ENCODE measurements around the gene YY1AP1. TPM values are rescaled to one million over a fixed set of nuclear protein-coding genes. Genes with fewer than 3 reads are reported as not detected.
"Not testable (repeated sequence)": the region's sequence is repeated elsewhere in the genome, so short reads cannot be mapped to it uniquely, and the experiment has no call there.

The YY1AP1 gene
- total and polyA plus RNA-seq, 4 donors: 79.6 to 267 (median 97.2) TPM

GRCh38 chr1:155680531-155680930 lies 8.0 kb downstream of the YY1AP1 start:
- Histone ChIP-seq H3K4me3 (ENCODE audit: low read depth, low read length) (no peak overlapping the region), H3K9me3 (ENCODE audit: control insufficient read depth, insufficient read depth, low read length) (no peaks in the 10 kb centered on the region), H3K27me3 (ENCODE audit: control insufficient read depth, insufficient read depth, low read length) (no peaks in the 10 kb centered on the region), H3K36me3 (ENCODE audit: control insufficient read depth, insufficient read depth, low read length) (peaks cover 18% of the 10 kb centered on the region), H3K4me1 (ENCODE audit: control insufficient read depth, insufficient read depth, low read length) (no peaks in the 10 kb centered on the region), H3K27ac (ENCODE audit: low read depth, low read length) (no peak overlapping the region)
- 100% methylated on average over 2 of the region's 6 CpGs for WGBS (ENCODE audit: insufficient coverage)
- DNase-seq (ENCODE audit: low read depth in 4 of 6, low spot score in 6 of 6): no peak

DNA sequence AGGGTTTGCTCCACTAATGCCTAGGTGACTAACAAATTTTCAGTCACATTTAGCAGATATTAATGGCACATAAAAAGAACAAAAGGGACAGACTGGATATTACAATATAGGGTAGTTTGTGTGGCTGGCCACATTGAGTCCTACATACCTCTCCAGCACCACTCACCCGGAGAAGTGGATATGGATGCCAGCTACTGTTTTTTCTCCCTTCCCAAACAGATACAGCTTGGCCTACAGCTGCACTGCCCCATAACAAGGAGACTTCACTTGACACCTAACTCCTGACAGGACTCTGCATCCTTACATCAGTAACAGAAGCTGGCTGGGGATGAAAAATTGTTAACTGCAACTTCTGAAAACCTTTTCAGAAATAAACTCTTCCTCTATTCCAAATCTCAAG lies 9.6 kb downstream of the YY1AP1 start:
- H3K27ac ChIP-seq (ENCODE audit: low read depth, low read length); H3K27me3 ChIP-seq (ENCODE audit: control insufficient read depth, insufficient read depth, low read length); H3K9me3 ChIP-seq (ENCODE audit: control insufficient read depth, insufficient read depth, low read length); H3K4me3 ChIP-seq (ENCODE audit: low read depth, low read length); DNase-seq (ENCODE audit: low read depth in 4 of 6, low spot score in 6 of 6); H3K4me1 ChIP-seq (ENCODE audit: control insufficient read depth, insufficient read depth, low read length): not testable (repeated sequence)
- WGBS (ENCODE audit: insufficient coverage): no CpG with 5 or more reads among the region's 1 CpG
- peaks cover 31% of the 10 kb centered on the region for H3K36me3 ChIP-seq (ENCODE audit: control insufficient read depth, insufficient read depth, low read length)

DNA sequence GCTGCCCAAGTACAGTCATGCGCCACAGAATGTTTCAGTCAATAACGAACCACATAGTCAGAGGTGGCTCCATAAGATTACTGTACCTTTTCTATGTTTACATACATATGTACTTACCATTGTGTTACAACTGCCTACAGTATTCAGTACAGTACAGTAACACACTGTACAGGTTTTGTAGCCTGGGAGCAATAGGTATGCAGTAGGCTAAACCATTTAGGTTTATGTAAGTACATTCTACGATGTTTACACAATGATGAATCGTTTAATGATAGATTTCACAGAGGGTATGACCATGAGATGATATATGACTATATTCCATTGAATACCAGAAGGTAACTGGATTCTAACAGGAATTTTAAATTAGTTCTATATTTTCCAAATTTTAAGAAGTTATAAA lies 10.5 kb downstream of the YY1AP1 start:
- no peak overlapping the region for H3K4me3 ChIP-seq (ENCODE audit: low read depth, low read length)
- no peak overlapping the region for H3K27ac ChIP-seq (ENCODE audit: low read depth, low read length)
- WGBS (ENCODE audit: insufficient coverage): no CpG with 5 or more reads among the region's 4 CpGs
- H3K4me1 ChIP-seq (ENCODE audit: control insufficient read depth, insufficient read depth, low read length): no peaks in the 10 kb centered on the region
- DNase-seq (ENCODE audit: low read depth in 4 of 6, low spot score in 6 of 6): no peak
- H3K9me3 ChIP-seq (ENCODE audit: control insufficient read depth, insufficient read depth, low read length): no peaks in the 10 kb centered on the region
- H3K27me3 ChIP-seq (ENCODE audit: control insufficient read depth, insufficient read depth, low read length): no peaks in the 10 kb centered on the region
- peaks cover 36% of the 10 kb centered on the region for H3K36me3 ChIP-seq (ENCODE audit: control insufficient read depth, insufficient read depth, low read length)

DNA sequence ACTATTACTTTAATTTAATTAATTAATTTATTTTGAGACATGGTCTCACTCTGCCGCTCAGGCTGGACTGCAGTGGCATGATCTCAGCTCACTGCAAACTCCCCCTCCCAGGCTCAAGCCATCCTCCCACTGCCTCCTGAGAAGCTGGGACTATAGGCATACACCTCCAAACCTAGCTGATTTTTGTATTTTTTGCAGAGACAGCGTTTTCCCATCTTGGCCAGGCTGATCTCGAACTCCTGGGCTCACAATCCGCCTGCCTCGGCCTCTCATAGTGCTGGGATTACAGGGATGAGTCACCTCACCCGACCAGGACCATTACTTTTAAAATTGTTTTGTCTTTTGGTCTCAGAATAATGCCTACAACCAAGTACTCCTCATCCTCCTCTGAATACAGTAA lies 15.6 kb downstream of the YY1AP1 start:
- H3K4me1 ChIP-seq (ENCODE audit: control insufficient read depth, insufficient read depth, low read length): no peaks in the 10 kb centered on the region
- DNase-seq (ENCODE audit: low read depth in 4 of 6, low spot score in 6 of 6): no peak
- H3K4me3 ChIP-seq (ENCODE audit: low read depth, low read length): no peak overlapping the region
- H3K36me3 ChIP-seq (ENCODE audit: control insufficient read depth, insufficient read depth, low read length): peaks cover 65% of the 10 kb centered on the region
- no peaks in the 10 kb centered on the region for H3K27me3 ChIP-seq (ENCODE audit: control insufficient read depth, insufficient read depth, low read length)
- WGBS (ENCODE audit: insufficient coverage): 100% methylated on average over 1 of the region's 6 CpGs
- no peaks in the 10 kb centered on the region for H3K9me3 ChIP-seq (ENCODE audit: control insufficient read depth, insufficient read depth, low read length)
- H3K27ac ChIP-seq (ENCODE audit: low read depth, low read length): no peak overlapping the region

GRCh38 chr1:155671750-155672149 lies 16.8 kb downstream of the YY1AP1 start:
- peaks cover 76% of the 10 kb centered on the region for H3K36me3 ChIP-seq (ENCODE audit: control insufficient read depth, insufficient read depth, low read length)
- no peak for DNase-seq (ENCODE audit: low read depth in 4 of 6, low spot score in 6 of 6)
- no peak overlapping the region for H3K27ac ChIP-seq (ENCODE audit: low read depth, low read length)
- H3K9me3 ChIP-seq (ENCODE audit: control insufficient read depth, insufficient read depth, low read length): no peaks in the 10 kb centered on the region
- H3K27me3 ChIP-seq (ENCODE audit: control insufficient read depth, insufficient read depth, low read length): no peaks in the 10 kb centered on the region
- H3K4me1 ChIP-seq (ENCODE audit: control insufficient read depth, insufficient read depth, low read length): no peaks in the 10 kb centered on the region
- no peak overlapping the region for H3K4me3 ChIP-seq (ENCODE audit: low read depth, low read length)
- no CpG with 5 or more reads among the region's 4 CpGs for WGBS (ENCODE audit: insufficient coverage)

GRCh38 chr1:155669233-155670162 lies 19.1 kb downstream of the YY1AP1 start:
- Histone ChIP-seq H3K27me3 (ENCODE audit: control insufficient read depth, insufficient read depth, low read length) (no peaks in the 10 kb centered on the region), H3K9me3 (ENCODE audit: control insufficient read depth, insufficient read depth, low read length) (no peaks in the 10 kb centered on the region), H3K4me1 (ENCODE audit: control insufficient read depth, insufficient read depth, low read length) (no peaks in the 10 kb centered on the region), H3K27ac (ENCODE audit: low read depth, low read length) (no peak overlapping the region), H3K36me3 (ENCODE audit: control insufficient read depth, insufficient read depth, low read length) (peaks cover 79% of the 10 kb centered on the region), H3K4me3 (ENCODE audit: low read depth, low read length) (no peak overlapping the region)
- no CpG with 5 or more reads among the region's 5 CpGs for WGBS (ENCODE audit: insufficient coverage)
- DNase-seq (ENCODE audit: low read depth in 4 of 6, low spot score in 6 of 6): no peak

DNA sequence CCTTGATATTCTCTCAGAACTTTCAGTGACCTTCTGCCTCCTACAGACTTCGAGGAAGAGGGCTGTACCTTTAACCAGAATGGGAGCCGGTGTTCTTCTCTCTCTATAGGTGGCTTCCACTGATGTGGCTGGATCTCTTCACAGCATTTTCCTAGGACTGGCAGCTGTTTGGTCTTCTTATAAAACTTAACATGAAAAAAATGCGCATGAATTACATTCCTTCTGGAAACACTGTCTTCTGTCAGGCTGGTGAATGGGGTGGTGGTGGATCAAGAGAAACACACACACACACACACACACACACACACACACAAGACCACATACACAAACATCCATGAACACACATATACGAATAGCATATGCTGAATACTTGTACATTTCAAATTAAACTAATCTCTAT lies 27.3 kb downstream of the YY1AP1 start:
- H3K9me3 ChIP-seq (ENCODE audit: control insufficient read depth, insufficient read depth, low read length); H3K27ac ChIP-seq (ENCODE audit: low read depth, low read length); H3K27me3 ChIP-seq (ENCODE audit: control insufficient read depth, insufficient read depth, low read length); DNase-seq (ENCODE audit: low read depth in 4 of 6, low spot score in 6 of 6); H3K4me3 ChIP-seq (ENCODE audit: low read depth, low read length); H3K4me1 ChIP-seq (ENCODE audit: control insufficient read depth, insufficient read depth, low read length): not testable (repeated sequence)
- H3K36me3 ChIP-seq (ENCODE audit: control insufficient read depth, insufficient read depth, low read length): peaks cover 65% of the 10 kb centered on the region
- no CpG with 5 or more reads among the region's 4 CpGs for whole genome bisulfite sequencing (ENCODE audit: insufficient coverage)

- no peak overlapping the region for H3K27ac ChIP-seq (ENCODE audit: low read depth, low read length)
- WGBS (ENCODE audit: insufficient coverage): no CpG with 5 or more reads among the region's 2 CpGs
- no peak overlapping the region for H3K4me3 ChIP-seq (ENCODE audit: low read depth, low read length)
- no peaks in the 10 kb centered on the region for H3K4me1 ChIP-seq (ENCODE audit: control insufficient read depth, insufficient read depth, low read length)
- no peaks in the 10 kb centered on the region for H3K9me3 ChIP-seq (ENCODE audit: control insufficient read depth, insufficient read depth, low read length)
- DNase-seq (ENCODE audit: low read depth in 4 of 6, low spot score in 6 of 6): peak in 1 of 6 donors; percentile 7
- peaks cover 34% of the 10 kb centered on the region for H3K36me3 ChIP-seq (ENCODE audit: control insufficient read depth, insufficient read depth, low read length)
- H3K27me3 ChIP-seq (ENCODE audit: control insufficient read depth, insufficient read depth, low read length): no peaks in the 10 kb centered on the region
Measured at GRCh38 chr1:155657463-155657862, 31.1 kb downstream of the YY1AP1 start.

DNA sequence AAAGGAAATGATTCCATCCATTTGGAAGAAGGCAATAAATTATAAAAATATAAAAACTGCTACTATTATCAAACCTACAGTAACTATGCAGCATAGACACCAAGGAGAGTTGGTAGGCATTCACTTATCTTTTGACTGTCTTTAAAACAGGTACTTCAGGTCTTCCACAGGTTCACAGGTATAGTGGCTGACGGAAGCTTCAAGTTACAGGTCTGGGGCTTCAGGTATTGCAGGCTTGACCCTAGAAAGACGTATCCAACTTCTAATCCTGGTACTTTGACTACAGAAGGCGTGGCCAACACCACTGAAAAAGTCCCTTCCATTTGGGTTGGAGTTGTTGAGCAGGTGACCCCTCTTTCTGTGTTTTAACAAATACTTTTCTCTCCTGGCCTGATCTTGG lies 35.6 kb downstream of the YY1AP1 start:
- Histone ChIP-seq H3K4me3 (ENCODE audit: low read depth, low read length) (no peak overlapping the region), H3K36me3 (ENCODE audit: control insufficient read depth, insufficient read depth, low read length) (no peaks in the 10 kb centered on the region), H3K4me1 (ENCODE audit: control insufficient read depth, insufficient read depth, low read length) (peaks cover 7% of the 10 kb centered on the region), H3K27ac (ENCODE audit: low read depth, low read length) (no peak overlapping the region), H3K9me3 (ENCODE audit: control insufficient read depth, insufficient read depth, low read length) (no peaks in the 10 kb centered on the region), H3K27me3 (ENCODE audit: control insufficient read depth, insufficient read depth, low read length) (no peaks in the 10 kb centered on the region)
- DNase-seq (ENCODE audit: low read depth in 4 of 6, low spot score in 6 of 6): no peak
- WGBS (ENCODE audit: insufficient coverage): 80% methylated on average over 2 of the region's 3 CpGs

Measured in spinal cord (tissue), 10 donors.